SK-N-SH treated with all-trans-retinoic acid at 6 μM for 48 hours (cell line): ENCODE results near the gene PPARG.
"Not testable (repeated sequence)": the region's sequence is repeated elsewhere in the genome, so short reads cannot be mapped to it uniquely, and the experiment has no call there.

Experiments
- ATAC-seq: fragments of 200-7000 bp; cut with Tn5 transposase; 3 replicates; pipeline ENCODE4 v1.9.1; 2020; ENCODE audit warnings: mild to moderate bottlenecking, moderate library complexity
- BACH2 ChIP-seq: fragments of 250-450 bp; sonication (Bioruptor Pico); IDR thresholded peaks from 2 replicates; pipeline ENCODE4 v1.9.0; 2021; ENCODE audit warnings: mild to moderate bottlenecking, borderline replicate concordance
- CREB5 ChIP-seq: fragments of 250-450 bp; sonication (Bioruptor Pico); IDR thresholded peaks from 2 replicates; pipeline ENCODE4 v1.5.1; 2020; ENCODE audit warnings: low read depth, mild to moderate bottlenecking, moderate library complexity
- CSDC2 ChIP-seq: fragments of 250-450 bp; sonication (Bioruptor Pico); IDR thresholded peaks from 2 replicates; pipeline ENCODE4 v1.5.0; 2020; ENCODE audit warnings: mild to moderate bottlenecking, moderate library complexity
- CSRNP3 ChIP-seq: fragments of 250-450 bp; sonication (Bioruptor Pico); IDR thresholded peaks from 2 replicates; pipeline ENCODE4 v1.5.1; 2021; ENCODE audit warnings: mild to moderate bottlenecking, moderate library complexity
- ESRRG ChIP-seq: fragments of 250-450 bp; sonication (Bioruptor Pico); IDR thresholded peaks from 2 replicates; pipeline ENCODE4 v1.6.1; 2021; ENCODE audit warnings: mild to moderate bottlenecking
- GLIS3 ChIP-seq: fragments of 250-450 bp; sonication (Bioruptor Pico); IDR thresholded peaks from 2 replicates; pipeline ENCODE4 v1.5.0; 2020; ENCODE audit warnings: mild to moderate bottlenecking, moderate library complexity
- ISL1 ChIP-seq: fragments of 250-450 bp; sonication (Bioruptor Pico); IDR thresholded peaks from 2 replicates; pipeline ENCODE4 v2.1.2; 2022; ENCODE audit warnings: mild to moderate bottlenecking, moderate library complexity
- OSR1 ChIP-seq: fragments of 250-450 bp; sonication (Bioruptor Pico); IDR thresholded peaks from 2 replicates; pipeline ENCODE4 v1.8.0; 2022; ENCODE audit warnings: moderate library complexity, mild to moderate bottlenecking, inconsistent platforms
- PATZ1 ChIP-seq: fragments of 250-450 bp; sonication (Bioruptor Pico); IDR thresholded peaks from 2 replicates; pipeline ENCODE4 v1.8.0; 2020; ENCODE audit warnings: mild to moderate bottlenecking, moderate library complexity, borderline replicate concordance
- POU6F1 ChIP-seq: fragments of 250-450 bp; sonication (Bioruptor Pico); IDR thresholded peaks from 2 replicates; pipeline ENCODE4 v1.8.0; 2021; ENCODE audit warnings: low read depth, mild to moderate bottlenecking, moderate library complexity, borderline replicate concordance
- PPARA ChIP-seq: fragments of 250-450 bp; sonication (Bioruptor Pico); IDR thresholded peaks from 2 replicates; pipeline ENCODE4 v1.5.0; 2020; ENCODE audit warnings: mild to moderate bottlenecking, borderline replicate concordance
- RARB ChIP-seq: fragments of 250-450 bp; sonication (Bioruptor Pico); IDR thresholded peaks from 2 replicates; pipeline ENCODE4 v1.8.0; 2021; ENCODE audit warnings: mild to moderate bottlenecking, moderate library complexity
- SNAI2 ChIP-seq: fragments of 250-450 bp; sonication (Bioruptor Pico); IDR thresholded peaks from 2 replicates; pipeline ENCODE4 v1.5.0; 2020; ENCODE audit warnings: mild to moderate bottlenecking, moderate library complexity
- TCF4 ChIP-seq: fragments of 250-450 bp; sonication (Bioruptor Pico); IDR thresholded peaks from 2 replicates; pipeline ENCODE4 v1.8.0; 2021; ENCODE audit warnings: mild to moderate bottlenecking, moderate library complexity, borderline replicate concordance
- TOX ChIP-seq: fragments of 250-450 bp; sonication (Bioruptor Pico); IDR thresholded peaks from 2 replicates; pipeline ENCODE4 v1.8.0; 2021; ENCODE audit warnings: mild to moderate bottlenecking, moderate library complexity, borderline replicate concordance
- TSHZ2 ChIP-seq: fragments of 250-450 bp; sonication (Bioruptor Pico); IDR thresholded peaks from 2 replicates; pipeline ENCODE4 v1.5.0; 2020; ENCODE audit warnings: mild to moderate bottlenecking, moderate library complexity
- ZC3H10 ChIP-seq: fragments of 250-450 bp; sonication (Bioruptor Pico); IDR thresholded peaks from 2 replicates; pipeline ENCODE4 v1.5.1; 2021; ENCODE audit warnings: mild to moderate bottlenecking, moderate library complexity
- ZFP3 ChIP-seq: fragments of 250-450 bp; sonication (Bioruptor Pico); IDR thresholded peaks from 2 replicates; pipeline ENCODE4 v1.5.0; 2020; ENCODE audit warnings: mild to moderate bottlenecking, moderate library complexity
- ZFP30 ChIP-seq: fragments of 450-650 bp; formaldehyde crosslinking; IDR thresholded peaks from 2 replicates; pipeline ENCODE4 v1.5.0; 2022; ENCODE audit warnings: mild to moderate bottlenecking, moderate library complexity
- ZNF565 ChIP-seq: fragments of 450-650 bp; formaldehyde crosslinking; conservative IDR thresholded peaks from 2 replicates; pipeline ENCODE4 v1.5.0; 2020; ENCODE audit warnings: low read depth, mild to moderate bottlenecking, moderate library complexity
- ZNF70 ChIP-seq: fragments of 450-650 bp; formaldehyde crosslinking; IDR thresholded peaks from 2 replicates; pipeline ENCODE4 v1.5.0; 2020; ENCODE audit warnings: mild to moderate bottlenecking, moderate library complexity
- ZNF8 ChIP-seq: fragments of 450-650 bp; formaldehyde crosslinking; IDR thresholded peaks from 2 replicates; pipeline ENCODE4 v1.5.0; 2020; ENCODE audit warnings: mild to moderate bottlenecking, moderate library complexity

PPARG gene

GRCh38 chr3:12386514-12387291 is 97.8 kb downstream of the PPARG start:
- not testable (repeated sequence) for ATAC-seq

GRCh38 chr3:12388185-12388584 is 99.3 kb downstream of the PPARG start:
- TF ChIP-seq GLIS3 (CRISPR knock-in tag) (no peak), ZNF8 (CRISPR knock-in tag) (no peak), TOX (CRISPR knock-in tag) (no peak), CSRNP3 (CRISPR knock-in tag) (no peak), ESRRG (CRISPR knock-in tag) (no peak), TCF4 (no peak), PPARA (no peak), CSDC2 (CRISPR knock-in tag) (no peak)
- no peak for ATAC-seq

- TF ChIP-seq ZFP3 (no peak), ISL1 (CRISPR knock-in tag) (no peak), ZFP30 (CRISPR knock-in tag) (no peak), SNAI2 (CRISPR knock-in tag) (no peak), ZC3H10 (no peak), POU6F1 (no peak), TCF4 (no peak), PPARA (no peak), ESRRG (CRISPR knock-in tag) (no peak), RARB (CRISPR knock-in tag) (no peak), BACH2 (CRISPR knock-in tag) (no peak), CREB5 (no peak), ZNF565 (CRISPR knock-in tag) (no peak), CSDC2 (CRISPR knock-in tag) (no peak)
These were observed 103.4 kb downstream of the PPARG start for GRCh38 chr3:12392101-12392878.

GRCh38 chr3:12393894-12394293 is 105.0 kb downstream of the PPARG start:
- TF ChIP-seq CREB5 (no peak), ZNF565 (CRISPR knock-in tag) (no peak), PPARA (no peak), SNAI2 (CRISPR knock-in tag) (no peak), ESRRG (CRISPR knock-in tag) (no peak), PATZ1 (CRISPR knock-in tag) (no peak), RARB (CRISPR knock-in tag) (no peak), ZFP3 (no peak), ISL1 (CRISPR knock-in tag) (no peak), ZNF70 (CRISPR knock-in tag) (no peak), TOX (CRISPR knock-in tag) (no peak), ZNF8 (CRISPR knock-in tag) (no peak), POU6F1 (no peak), ZFP30 (CRISPR knock-in tag) (no peak), BACH2 (CRISPR knock-in tag) (no peak), OSR1 (CRISPR knock-in tag) (no peak), TSHZ2 (no peak), ZC3H10 (no peak)

More at GRCh38 chr3:12392101-12392878, 103.4 kb downstream of the PPARG start:
- ATAC-seq: no peak

More at GRCh38 chr3:12393894-12394293, 105.0 kb downstream of the PPARG start:
- ATAC-seq: no peak
